Caco-2 (cell line): Measurements from ENCODE around the gene MAP2K5. TPM values are rescaled to one million over a fixed set of nuclear protein-coding genes. Genes with fewer than 3 reads are reported as not detected.

Experiments used
- BruUV-seq: library from RNA; stranded (reverse); fragments of 400-500 nt; replicated peaks from 2 replicates; lab custom pipeline; 2021; lab: Mats Ljungman, UMichigan
- CTCF ChIA-PET: fragments of 300-600 bp; sonication (Branson Sonifier 250); formaldehyde crosslinking; loops from one replicate; lab custom pipeline; 2022; ENCODE audit warnings: antibody characterized with exemption; lab: Charles Lee
- POLR2A ChIA-PET: fragments of 300-600 bp; sonication (Branson Sonifier 250); formaldehyde crosslinking; loops from one replicate; lab custom pipeline; 2022; ENCODE audit warnings: antibody characterized with exemption; lab: Charles Lee
- DNase-seq, 2 experiments: peaks; one replicate each; pipeline versions ENCODE4 v3.0.0 to v3.0.0-alpha.2; 2020 to 2022
- H3K27me3 ChIP-seq: replicated peaks from 2 replicates; pipeline ENCODE4 v1.6.0; 2011; ENCODE audit warnings: low read length; ENCODE audit not compliant: control insufficient read depth, insufficient read depth
- H3K36me3 ChIP-seq: 2 replicates; pipeline ENCODE4 v1.5.1; 2011; ENCODE audit warnings: low read length; ENCODE audit not compliant: control insufficient read depth, insufficient read depth
- H3K4me1 ChIP-seq: fragments of 250-450 bp; sonication (Bioruptor Pico); 2 replicates; pipeline ENCODE4 v1.5.1; 2020; ENCODE audit warnings: mild to moderate bottlenecking
- H3K4me3 ChIP-seq: 2 replicates; pipeline ENCODE4 v1.5.1; 2011; ENCODE audit warnings: low read depth, mild to moderate bottlenecking, control low read depth, low read length
- H3K9me3 ChIP-seq: fragments of 250-450 bp; sonication (Bioruptor Pico); 2 replicates; pipeline ENCODE4 v1.5.1; 2020; ENCODE audit warnings: mild to moderate bottlenecking, moderate library complexity
- H3K27ac Mint-ChIP-seq: one replicate; pipeline ENCODE4 v1.8.0; 2022; ENCODE audit warnings: mixed read lengths; ENCODE audit not compliant: unreplicated experiment
- H3K27me3 Mint-ChIP-seq: one replicate; pipeline ENCODE4 v1.8.0; 2022; ENCODE audit warnings: mixed read lengths; ENCODE audit not compliant: insufficient read depth, unreplicated experiment
- H3K36me3 Mint-ChIP-seq: one replicate; pipeline ENCODE4 v1.8.0; 2022; ENCODE audit warnings: mild to moderate bottlenecking, mixed read lengths; ENCODE audit not compliant: insufficient read depth, unreplicated experiment
- H3K4me1 Mint-ChIP-seq: one replicate; pipeline ENCODE4 v1.8.0; 2022; ENCODE audit warnings: low read depth, mixed read lengths; ENCODE audit not compliant: unreplicated experiment
- H3K4me3 Mint-ChIP-seq: one replicate; pipeline ENCODE4 v1.8.0; 2022; ENCODE audit warnings: mild to moderate bottlenecking, moderate library complexity, mixed read lengths; ENCODE audit not compliant: unreplicated experiment
- H3K9me3 Mint-ChIP-seq: one replicate; pipeline ENCODE4 v1.8.0; 2022; ENCODE audit warnings: mixed read lengths; ENCODE audit not compliant: unreplicated experiment
- CTCF ChIP-seq, 2 experiments: fragments of 200-600 bp in 1 of 2; IDR thresholded peaks; 1 replicate in 1 of 2; 2 replicates in 1 of 2; pipeline versions ENCODE4 v1.5.1 to v1.8.0; 2011 to 2022; ENCODE audit warnings: antibody characterized with exemption in 1 of 2, control low read depth in 1 of 2, inconsistent platforms in 1 of 2, low read depth in 1 of 2, low read length in 1 of 2, mild to moderate bottlenecking in 1 of 2, moderate library complexity in 1 of 2; ENCODE audit not compliant: insufficient read depth in 1 of 2, severe bottlenecking in 1 of 2, unreplicated experiment in 1 of 2
- intact Hi-C: fragments of 100-400 bp; cut with micrococcal nuclease; formaldehyde crosslinking; loops from one replicate; pipeline ENCODE4 v1.10.0; 2022; ENCODE audit not compliant: unreplicated experiment
- total RNA-seq: library from RNA; stranded (reverse); gene quantifications from 2 replicates; pipeline ENCODE4 v1.2.3, GENCODE V29; 2022

Gene MAP2K5
- total RNA-seq, 1 experiment from 2014 or later = 12.2 TPM

- H3K9me3 Mint-ChIP-seq = no peaks in the 10 kb centered on the region
- H3K36me3 ChIP-seq = no peaks in the 10 kb centered on the region
- intact Hi-C loops = no loop called here
- no TSS peak for BruUV-seq
- no peaks in the 10 kb centered on the region for H3K27me3 Mint-ChIP-seq
- H3K4me1 Mint-ChIP-seq = peaks cover 7% of the 10 kb centered on the region
- H3K36me3 Mint-ChIP-seq = no peaks in the 10 kb centered on the region
- H3K9me3 ChIP-seq = no peaks in the 10 kb centered on the region
- no peak overlapping the region for H3K4me3 ChIP-seq
- no peak overlapping the region for H3K27ac Mint-ChIP-seq
- CTCF ChIA-PET = no interaction called here
- POLR2A ChIA-PET = no interaction called here
- H3K4me3 Mint-ChIP-seq = no peak overlapping the region
- no peak for TF ChIP-seq CTCF (IDR thresholded peaks at IDR 0.05; ENCODE audit: insufficient read depth in 1 of 2, low read depth in 1 of 2, low read length in 1 of 2, severe bottlenecking in 1 of 2, unreplicated experiment in 1 of 2)
- H3K27me3 ChIP-seq = no peaks in the 10 kb centered on the region
- no peak for DNase-seq
- no peaks in the 10 kb centered on the region for H3K4me1 ChIP-seq
Measured at GRCh38 chr15:67608638-67608959, 66.1 kb downstream of the MAP2K5 start.

GRCh38 chr15:67611370-67612369 lies 69.2 kb downstream of the MAP2K5 start:
- no peaks in the 10 kb centered on the region for H3K9me3 ChIP-seq
- DNase-seq = no peak
- H3K36me3 ChIP-seq = no peaks in the 10 kb centered on the region
- Mint-ChIP-seq H3K4me3 (no peak overlapping the region), H3K36me3 (no peaks in the 10 kb centered on the region), H3K4me1 (peaks cover 7% of the 10 kb centered on the region), H3K27ac (no peak overlapping the region), H3K27me3 (no peaks in the 10 kb centered on the region), H3K9me3 (no peaks in the 10 kb centered on the region)
- CTCF ChIA-PET = no interaction called here
- no peak overlapping the region for H3K4me3 ChIP-seq
- POLR2A ChIA-PET = interaction anchor here (0.6 kb wide), 1 partner anchor 9 kb away, joined by 3 read pairs; no protein-coding TSS in a partner anchor
- BruUV-seq = no TSS peak
- no peak for TF ChIP-seq CTCF (IDR thresholded peaks at IDR 0.05; ENCODE audit: insufficient read depth in 1 of 2, low read depth in 1 of 2, low read length in 1 of 2, severe bottlenecking in 1 of 2, unreplicated experiment in 1 of 2)
- intact Hi-C loops = no loop called here
- no peaks in the 10 kb centered on the region for H3K4me1 ChIP-seq
- H3K27me3 ChIP-seq = no peaks in the 10 kb centered on the region

DNA sequence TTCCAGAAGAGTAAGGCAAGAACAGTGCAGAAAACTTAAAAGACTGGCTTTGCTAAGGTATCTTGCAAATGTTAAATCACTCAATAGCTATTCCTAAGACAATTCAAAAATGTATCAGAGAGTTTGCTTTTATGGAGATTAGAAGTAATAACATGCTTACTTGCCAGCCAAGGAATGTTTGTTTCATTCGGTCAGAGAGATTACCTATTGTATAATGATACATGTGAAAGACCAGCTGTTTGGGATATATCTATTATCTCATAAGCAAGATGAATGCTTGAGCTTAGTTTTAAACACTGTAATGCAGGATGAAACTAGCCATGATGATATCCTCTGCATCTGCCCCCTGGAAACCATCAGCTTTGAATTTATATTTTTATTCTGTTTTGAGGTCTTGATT lies 70.7 kb downstream of the MAP2K5 start:
- ChIA-PET POLR2A (no interaction called here), CTCF (no interaction called here)
- Mint-ChIP-seq H3K27ac (no peak overlapping the region), H3K4me1 (peaks cover 7% of the 10 kb centered on the region), H3K9me3 (no peaks in the 10 kb centered on the region), H3K27me3 (no peaks in the 10 kb centered on the region), H3K4me3 (no peak overlapping the region), H3K36me3 (no peaks in the 10 kb centered on the region)
- no peak for DNase-seq
- no peak for TF ChIP-seq CTCF (IDR thresholded peaks at IDR 0.05; ENCODE audit: insufficient read depth in 1 of 2, low read depth in 1 of 2, low read length in 1 of 2, severe bottlenecking in 1 of 2, unreplicated experiment in 1 of 2)
- Histone ChIP-seq H3K27me3 (no peaks in the 10 kb centered on the region), H3K36me3 (no peaks in the 10 kb centered on the region), H3K4me1 (no peaks in the 10 kb centered on the region), H3K4me3 (no peak overlapping the region), H3K9me3 (no peaks in the 10 kb centered on the region)
- no TSS peak for BruUV-seq
- intact Hi-C loops = no loop called here
